Articular chondrocyte of knee joint (primary cell): ENCODE measurements around the gene CSNK1D. TPM values are rescaled to one million over a fixed set of nuclear protein-coding genes. Genes with fewer than 3 reads are reported as not detected.

Experiments used
- total RNA-seq: library from RNA; depleted of rRNA; stranded (reverse); fragments of >200 nt; gene quantifications from 2 replicates; pipeline ENCODE4 v1.2.3, GENCODE V29; 2012

CSNK1D gene
- total RNA-seq, result 49.0 and 49.5 TPM in 2 replicates

DNA sequence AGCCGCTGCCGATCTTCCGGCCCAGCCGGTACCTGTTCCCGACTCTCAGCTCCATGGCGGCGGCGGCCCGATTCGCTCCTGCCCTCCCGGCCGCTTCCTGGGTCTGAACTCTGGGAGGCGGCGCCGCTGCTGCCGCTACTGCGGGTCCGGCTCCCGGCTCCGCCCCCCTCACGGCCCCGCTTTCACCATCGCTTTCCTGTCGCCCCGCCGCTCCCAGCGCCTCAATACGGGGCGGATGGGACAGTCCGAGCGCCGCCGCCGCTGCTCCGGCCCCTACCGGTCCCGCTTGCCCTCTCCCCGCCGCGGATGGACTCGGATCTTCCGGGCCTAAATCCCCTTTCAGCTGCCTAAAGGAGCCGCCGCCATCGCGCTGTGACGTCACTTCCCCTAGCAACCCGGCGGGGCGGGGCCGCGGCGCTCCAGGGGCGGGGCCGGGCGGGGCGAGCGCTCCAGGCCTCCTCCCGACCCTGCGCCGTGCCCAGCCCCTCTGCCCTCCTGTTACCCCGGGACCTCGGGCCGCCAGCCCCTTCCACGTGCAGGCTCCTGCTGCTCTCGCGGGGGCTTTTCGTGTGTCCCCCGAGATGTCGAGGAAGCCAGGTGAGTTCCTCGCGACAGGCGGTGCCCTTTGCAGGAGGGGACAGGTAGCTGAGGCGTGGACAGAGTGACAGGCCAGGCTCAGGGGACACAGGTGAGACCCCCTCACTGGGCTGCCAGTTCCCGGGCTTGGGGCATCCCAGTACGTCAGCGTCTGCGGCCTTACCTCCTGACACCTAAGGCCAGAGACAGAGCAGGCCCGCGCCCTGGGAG, at the start of gene CSNK1D:
CSNK1D (minus strand) TSS at position 374 of the 807 bp plus-strand sequence; CDS start at position 55, 319 bp downstream.

DNA sequence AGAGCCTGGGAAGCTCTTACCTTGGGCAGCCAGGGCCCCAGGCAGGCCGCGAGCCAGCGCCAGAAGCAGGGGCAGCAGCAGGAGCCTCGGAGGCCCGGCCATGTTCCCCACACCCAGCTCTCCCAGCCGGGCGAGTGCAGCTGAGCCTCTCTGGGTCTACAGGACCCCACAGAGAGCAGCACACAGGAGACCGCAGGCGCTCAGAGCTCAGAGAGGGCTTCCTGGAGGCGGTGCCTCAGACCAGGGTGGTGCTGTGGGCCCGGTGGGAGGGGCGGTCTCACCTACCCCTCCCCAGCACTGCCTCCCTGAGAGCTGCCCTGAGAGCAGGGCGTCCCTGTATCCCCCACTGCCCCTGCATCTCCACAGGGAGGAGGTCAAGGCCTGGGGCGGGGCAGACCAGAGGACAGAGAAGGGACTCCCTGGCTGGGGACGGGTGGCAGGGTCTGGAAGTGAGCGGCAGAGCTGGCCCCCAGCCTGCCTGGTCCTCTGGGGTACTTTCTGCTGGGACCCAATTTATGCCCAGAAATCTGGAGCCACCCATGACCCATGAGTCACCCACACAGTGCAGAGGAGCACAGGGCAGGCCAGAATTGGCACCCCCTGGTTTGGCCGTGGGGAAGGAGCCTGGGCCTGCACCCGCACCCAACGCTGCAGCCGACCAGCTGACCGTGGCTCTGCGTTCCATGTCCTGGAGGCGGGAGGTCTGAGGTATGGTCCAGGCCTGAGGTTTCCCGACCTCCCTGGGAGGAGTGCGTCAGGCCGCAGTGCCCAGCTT, 44.1 kb upstream of the CSNK1D start, which contains the start of gene CD7:
CD7 (minus strand) TSS at position 215 of the 775 bp plus-strand sequence; CDS start at position 102, 113 bp downstream.

DNA sequence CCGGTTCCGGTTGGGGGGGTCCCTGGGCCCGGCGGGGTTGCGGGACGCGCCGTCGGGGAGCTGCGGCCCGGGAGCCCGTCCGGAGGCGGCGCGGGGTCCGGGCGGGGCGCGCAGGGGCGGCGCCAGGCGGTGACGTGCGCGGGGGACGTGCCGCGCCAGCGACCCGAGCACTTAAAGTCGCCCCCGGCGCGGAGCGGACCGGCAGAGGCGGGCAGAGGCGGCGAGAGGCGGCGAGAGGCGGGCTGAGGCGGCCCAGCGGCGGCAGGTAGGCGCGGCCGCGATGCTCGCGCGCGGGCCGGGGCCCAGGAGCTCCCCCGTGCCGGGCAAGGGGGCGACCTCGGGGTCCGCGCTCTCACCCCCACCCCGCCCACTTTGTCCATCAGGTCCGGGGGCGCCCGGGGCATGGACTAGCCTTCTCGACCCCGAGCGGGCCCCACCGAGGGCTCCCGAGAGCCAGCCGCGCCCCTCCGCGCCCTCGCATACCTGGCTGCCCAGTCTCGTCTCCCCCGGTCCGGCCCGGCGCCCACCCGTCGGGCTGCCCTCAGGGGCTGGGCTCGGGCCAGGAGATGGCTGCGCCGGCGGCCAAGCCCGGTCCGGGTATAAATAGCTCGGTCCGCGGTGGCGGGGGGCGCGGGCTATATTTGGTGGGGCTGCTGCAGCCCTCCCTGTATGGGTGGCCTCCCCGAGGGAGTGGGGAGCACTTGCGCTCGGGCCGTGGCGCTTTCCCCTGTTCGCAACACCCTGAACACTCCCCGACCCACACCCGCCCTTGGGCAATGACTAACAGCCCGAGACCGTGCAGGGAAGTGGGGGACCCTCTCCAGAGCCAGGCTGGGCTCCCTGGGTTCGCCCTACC, 44.4 kb downstream of the CSNK1D start, which contains the start of gene SLC16A3:
SLC16A3 (plus strand) TSS at position 201 of the 856 bp plus-strand sequence. CDS start 6,967 bp downstream, outside the sequence.

DNA sequence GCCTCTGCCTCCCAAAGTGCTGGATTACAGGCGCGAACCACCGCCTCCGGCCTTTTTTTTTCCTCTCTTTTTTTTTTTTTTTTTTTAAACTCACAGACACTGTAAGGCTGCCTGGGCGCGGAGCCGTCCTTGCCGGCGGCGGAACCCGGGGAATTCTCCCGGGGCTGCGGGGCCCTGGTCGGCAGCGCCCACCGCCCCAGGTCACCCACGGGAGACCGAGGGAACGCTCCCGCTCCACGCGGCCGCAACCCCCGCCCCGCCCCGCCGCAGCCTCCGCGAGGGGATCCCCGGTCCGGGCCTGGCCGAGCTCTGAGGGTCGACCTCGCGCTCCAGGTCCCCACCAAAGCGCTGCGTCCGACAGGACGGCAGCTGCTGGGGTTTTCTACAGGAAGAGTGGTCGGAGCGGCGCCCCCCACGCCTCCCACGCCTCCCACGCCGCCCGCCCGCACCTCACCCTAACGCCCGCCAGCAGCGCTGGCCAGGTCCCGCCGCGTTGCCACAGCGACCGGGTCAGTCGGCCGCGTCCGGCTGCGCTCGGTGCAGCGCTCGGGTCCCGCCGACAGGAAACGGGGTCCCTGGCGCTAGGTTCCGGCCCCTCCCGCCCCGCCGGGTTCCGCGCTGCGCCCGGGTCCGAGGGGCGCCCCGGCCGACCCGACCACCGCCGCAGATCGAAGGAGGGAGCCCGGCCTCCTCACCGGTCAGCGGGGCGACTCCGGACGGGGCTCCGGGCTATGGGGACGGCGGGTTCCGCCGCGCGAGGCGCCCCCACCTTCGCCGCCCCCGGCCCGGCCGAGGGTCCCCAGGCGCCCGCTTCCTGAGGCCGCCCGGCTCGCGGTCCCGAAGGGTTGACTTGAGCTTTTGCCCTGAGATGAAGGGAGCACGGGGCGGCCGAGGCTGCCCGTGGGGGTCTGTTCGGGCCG, 60.9 kb downstream of the CSNK1D start, which contains the start of gene CCDC57:
CCDC57 (minus strand) TSS at position 512 of the 920 bp plus-strand sequence. CDS start 10,898 bp downstream, outside the sequence.

Other genes with a start within 250 kb of the CSNK1D start
- 2.1 and 7.1 TPM in 2 replicates for gene RAC3, start 242.0 kb downstream of the CSNK1D start, total RNA-seq
- 31.0 and 31.9 TPM in 2 replicates for gene DCXR, start 236.0 kb downstream of the CSNK1D start, total RNA-seq
- gene RFNG, start 221.9 kb downstream of the CSNK1D start, total RNA-seq, result 33.5 and 43.4 TPM in 2 replicates
- gene GPS1, start 221.8 kb downstream of the CSNK1D start, total RNA-seq, result 70.8 and 78.7 TPM in 2 replicates
- 22.8 and 35.9 TPM in 2 replicates for gene DUS1L, start 207.9 kb downstream of the CSNK1D start, total RNA-seq
- 40.9 and 57.5 TPM in 2 replicates for gene FASN, start 175.5 kb downstream of the CSNK1D start, total RNA-seq
- 16.7 and 17.9 TPM in 2 replicates for gene CCDC57, start 60.9 kb downstream of the CSNK1D start, total RNA-seq
- 108 and 125 TPM in 2 replicates for gene SLC16A3, start 44.7 kb downstream of the CSNK1D start, total RNA-seq
- gene CD7, start 43.9 kb upstream of the CSNK1D start, total RNA-seq, result not detected in 2 replicates
- 4.2 and 7.7 TPM in 2 replicates for gene SECTM1, start 60.1 kb upstream of the CSNK1D start, total RNA-seq
- not detected in 2 replicates for gene TEX19, start 85.5 kb upstream of the CSNK1D start, total RNA-seq
- gene UTS2R, start 98.1 kb upstream of the CSNK1D start, total RNA-seq, result not detected in 2 replicates
- gene HEXD, start 144.6 kb upstream of the CSNK1D start, total RNA-seq, result 8.9 and 13.2 TPM in 2 replicates
- 25.3 and 26.5 TPM in 2 replicates for gene OGFOD3, start 144.9 kb upstream of the CSNK1D start, total RNA-seq
- gene CYBC1, start 177.1 kb upstream of the CSNK1D start, total RNA-seq, result 43.5 and 56.3 TPM in 2 replicates
- gene NARF, start 185.0 kb upstream of the CSNK1D start, total RNA-seq, result 40.8 and 42.8 TPM in 2 replicates
- 23.1 and 25.3 TPM in 2 replicates for gene FOXK2, start 246.0 kb upstream of the CSNK1D start, total RNA-seq